IMR-90 (cell line): ENCODE results near the gene LGI2. TPM values are rescaled to one million over a fixed set of nuclear protein-coding genes. Genes with fewer than 3 reads are reported as not detected.

Source experiments
- ATAC-seq: fragments of 200-7000 bp; cut with Tn5 transposase; 2 replicates; pipeline ENCODE4 v1.9.1; 2020; ENCODE audit warnings: low read depth, mild to moderate bottlenecking, moderate library complexity
- BruUV-seq: library from RNA; stranded (reverse); fragments of 400-500 nt; replicated peaks from 2 replicates; lab custom pipeline; 2021; lab: Mats Ljungman, UMichigan
- CTCF ChIA-PET: fragments of 300-600 bp; formaldehyde crosslinking; extraction: SDS; loops from one replicate; lab custom pipeline; 2021; ENCODE audit warnings: antibody characterized with exemption; lab: Yijun Ruan, JAX
- POLR2A ChIA-PET: fragments of 300-600 bp; sonication (Branson Sonifier 250); formaldehyde crosslinking; loops from one replicate; lab custom pipeline; 2022; ENCODE audit warnings: antibody characterized with exemption; ENCODE audit not compliant: unreplicated experiment; lab: Charles Lee
- DNase-seq: peaks from one replicate; pipeline ENCODE4 v3.0.0; 2013
- H2AFZ ChIP-seq: replicated peaks from 2 replicates; pipeline ENCODE3; 2013; ENCODE audit warnings: low read length, mild to moderate bottlenecking; ENCODE audit not compliant: poor library complexity
- H2AK5ac ChIP-seq: 2 replicates; pipeline ENCODE4 v1.6.1; 2013; ENCODE audit warnings: low read depth, low read length, inconsistent platforms
- H2AK9ac ChIP-seq: replicated peaks from 2 replicates; pipeline ENCODE3; 2013; ENCODE audit warnings: mild to moderate bottlenecking, low read depth, low read length, moderate library complexity; ENCODE audit not compliant: poor library complexity
- H2BK120ac ChIP-seq: 2 replicates; pipeline ENCODE4 v1.6.1; 2013; ENCODE audit warnings: low read depth, low read length, inconsistent platforms
- H2BK15ac ChIP-seq: 3 replicates; pipeline ENCODE4 v1.6.1; 2013; ENCODE audit warnings: low read depth, low read length, inconsistent platforms
- H2BK20ac ChIP-seq: 2 replicates; pipeline ENCODE4 v1.6.1; 2013; ENCODE audit warnings: low read depth, mild to moderate bottlenecking, inconsistent platforms, low read length, moderate library complexity
- H2BK5ac ChIP-seq: 2 replicates; pipeline ENCODE4 v1.6.1; 2013; ENCODE audit warnings: mild to moderate bottlenecking, low read depth, low read length, inconsistent platforms; ENCODE audit not compliant: poor library complexity, severe bottlenecking
- H3K14ac ChIP-seq: replicated peaks from 2 replicates; pipeline ENCODE4 v1.6.1; 2013; ENCODE audit warnings: low read depth, low read length, inconsistent platforms
- H3K18ac ChIP-seq: 2 replicates; pipeline ENCODE4 v1.6.1; 2013; ENCODE audit warnings: low read depth, low read length, control low read depth
- H3K23ac ChIP-seq: 2 replicates; pipeline ENCODE4 v1.6.1; 2013; ENCODE audit warnings: low read depth, low read length, inconsistent platforms
- H3K27ac ChIP-seq: 2 replicates; pipeline ENCODE4 v1.5.1; 2013; ENCODE audit warnings: mild to moderate bottlenecking, control low read depth, low read length; ENCODE audit not compliant: insufficient read depth
- H3K27me3 ChIP-seq: 2 replicates; pipeline ENCODE4 v1.6.1; 2013; ENCODE audit warnings: low read length; ENCODE audit not compliant: control insufficient read depth, insufficient read depth
- H3K36me3 ChIP-seq: 2 replicates; pipeline ENCODE4 v1.6.1; 2013; ENCODE audit warnings: low read length, mixed read lengths; ENCODE audit not compliant: control insufficient read depth, insufficient read depth
- H3K4ac ChIP-seq: 2 replicates; pipeline ENCODE4 v1.6.1; 2013; ENCODE audit warnings: low read depth, low read length, inconsistent platforms
- H3K4me1 ChIP-seq: 2 replicates; pipeline ENCODE4 v1.6.1; 2013; ENCODE audit warnings: low read length, mixed read lengths; ENCODE audit not compliant: control insufficient read depth, insufficient read depth
- H3K4me2 ChIP-seq: 2 replicates; pipeline ENCODE4 v1.6.1; 2013; ENCODE audit warnings: low read depth, mild to moderate bottlenecking, control low read depth, low read length, moderate library complexity
- H3K4me3 ChIP-seq: 2 replicates; pipeline ENCODE4 v1.5.1; 2013; ENCODE audit warnings: low read depth, mild to moderate bottlenecking, control low read depth, low read length, moderate library complexity; ENCODE audit not compliant: insufficient read depth
- H3K56ac ChIP-seq: 2 replicates; pipeline ENCODE4 v1.6.1; 2013; ENCODE audit warnings: low read length, inconsistent platforms; ENCODE audit not compliant: insufficient read depth; ENCODE audit errors: extremely low read depth
- H3K79me1 ChIP-seq, 2 experiments: 2 replicates each; pipeline ENCODE4 v1.6.1; 2013; ENCODE audit warnings: low read length in 2 of 2, inconsistent platforms in 1 of 2, low read depth in 1 of 2
- H3K9ac ChIP-seq: 2 replicates; pipeline ENCODE4 v1.6.1; 2013; ENCODE audit warnings: low read depth, low read length, control low read depth
- H3K9me1 ChIP-seq: 2 replicates; pipeline ENCODE4 v1.6.1; 2013; ENCODE audit warnings: low read length, inconsistent platforms; ENCODE audit not compliant: insufficient read depth
- H3K9me3 ChIP-seq: 2 replicates; pipeline ENCODE4 v1.6.1; 2013; ENCODE audit warnings: low read length; ENCODE audit not compliant: control insufficient read depth, insufficient read depth
- H4K20me1 ChIP-seq: 2 replicates; pipeline ENCODE4 v1.6.1; 2013; ENCODE audit warnings: low read length, inconsistent platforms; ENCODE audit not compliant: insufficient read depth
- H4K5ac ChIP-seq: 2 replicates; pipeline ENCODE4 v1.6.1; 2013; ENCODE audit warnings: mild to moderate bottlenecking, low read depth, low read length, control low read depth
- H4K8ac ChIP-seq, 2 experiments: 2 replicates each; pipeline ENCODE4 v1.6.1; 2013; ENCODE audit warnings: low read depth in 2 of 2, low read length in 2 of 2, control low read depth in 1 of 2, inconsistent platforms in 1 of 2
- H4K91ac ChIP-seq: 2 replicates; pipeline ENCODE4 v1.6.1; 2013; ENCODE audit warnings: low read depth, low read length, inconsistent platforms; ENCODE audit not compliant: insufficient read depth
- BHLHE40 ChIP-seq: fragments of 150-350 bp; IDR thresholded peaks from 2 replicates; pipeline ENCODE4 v1.6.1; 2016; ENCODE audit warnings: mild to moderate bottlenecking, low read depth, low read length
- CEBPB ChIP-seq: IDR thresholded peaks from 2 replicates; pipeline ENCODE4 v1.6.1; 2012; ENCODE audit warnings: low read depth, low read length, improper control_type of control experiment
- CHD1 ChIP-seq: IDR thresholded peaks from 2 replicates; pipeline ENCODE4 v1.6.1; 2012; ENCODE audit warnings: low read depth, low read length, improper control_type of control experiment
- CTCF ChIP-seq: conservative IDR thresholded peaks from 2 replicates; pipeline ENCODE4 v1.5.1; 2012; ENCODE audit warnings: mild to moderate bottlenecking, low read depth, low read length, improper control_type of control experiment
- ELK1 ChIP-seq: fragments of 150-350 bp; IDR thresholded peaks from 2 replicates; pipeline ENCODE4 v1.6.1; 2016; ENCODE audit warnings: low read depth, mild to moderate bottlenecking, low read length, moderate library complexity, borderline replicate concordance
- FOS ChIP-seq: fragments of 150-350 bp; IDR thresholded peaks from 2 replicates; pipeline ENCODE4 v1.6.1; 2016; ENCODE audit warnings: low read depth, low read length
- MAFK ChIP-seq: IDR thresholded peaks from 2 replicates; pipeline ENCODE4 v1.6.1; 2012; ENCODE audit warnings: low read depth, low read length, improper control_type of control experiment
- MAZ ChIP-seq: IDR thresholded peaks from 2 replicates; pipeline ENCODE4 v1.6.1; 2012; ENCODE audit warnings: low read depth, mild to moderate bottlenecking, low read length, improper control_type of control experiment, moderate library complexity, borderline replicate concordance
- MXI1 ChIP-seq: IDR thresholded peaks from 2 replicates; pipeline ENCODE4 v1.6.1; 2012; ENCODE audit warnings: low read depth, mild to moderate bottlenecking, low read length, moderate library complexity, borderline replicate concordance
- NFE2L2 ChIP-seq: fragments of 150-350 bp; IDR thresholded peaks from 2 replicates; pipeline ENCODE4 v1.6.1; 2016; ENCODE audit warnings: low read depth, mild to moderate bottlenecking, low read length
- POLR2A ChIP-seq: IDR thresholded peaks from 2 replicates; pipeline ENCODE4 v1.6.1; 2012; ENCODE audit warnings: mild to moderate bottlenecking, low read depth, low read length
- RAD21 ChIP-seq: IDR thresholded peaks from 2 replicates; pipeline ENCODE4 v1.6.1; 2012; ENCODE audit warnings: low read length, improper control_type of control experiment
- RCOR1 ChIP-seq: IDR thresholded peaks from 2 replicates; pipeline ENCODE4 v1.6.1; 2012; ENCODE audit warnings: mild to moderate bottlenecking, low read length, improper control_type of control experiment; ENCODE audit not compliant: insufficient replicate concordance
- RFX5 ChIP-seq: IDR thresholded peaks from 2 replicates; pipeline ENCODE4 v1.8.0; 2012; ENCODE audit warnings: low read depth, mild to moderate bottlenecking, low read length, moderate library complexity
- SMC3 ChIP-seq: fragments of 150-350 bp; IDR thresholded peaks from 2 replicates; pipeline ENCODE4 v1.6.1; 2016; ENCODE audit warnings: low read depth, mild to moderate bottlenecking, antibody characterized with exemption, low read length, moderate library complexity
- USF2 ChIP-seq: fragments of 150-350 bp; IDR thresholded peaks from 2 replicates; pipeline ENCODE4 v1.6.1; 2017; ENCODE audit warnings: mild to moderate bottlenecking, antibody characterized with exemption, low read length, low read depth
- WGBS, 2 experiments: methylation state at CpG; one replicate each; pipeline versions ENCODE4 v1.1.5 to v1.1.7; 2013; ENCODE audit warnings: missing lambda C conversion rate in 2 of 2; ENCODE audit not compliant: insufficient read length in 1 of 2; ENCODE audit errors: extremely low coverage in 2 of 2; 5-methylcytosine and 5-hydroxymethylcytosine counted together
- dilution Hi-C: fragments of 300-500 bp; cut with HindIII; formaldehyde crosslinking; loops from one replicate; pipeline ENCODE4 v1.14.3; 2018; ENCODE audit warnings: low sequenced_read_pairs; ENCODE audit not compliant: unreplicated experiment
- in situ Hi-C: fragments of 300-500 bp; cut with MboI; formaldehyde crosslinking; loops from 3 replicates; pipeline ENCODE4 v1.14.3; 2019; ENCODE audit warnings: low sequenced_read_pairs, inconsistent platforms, mixed read lengths
- intact Hi-C: fragments of 100-400 bp; cut with micrococcal nuclease; formaldehyde crosslinking; loops from 2 replicates; pipeline ENCODE4 v1.10.0; 2022
- polyA plus RNA-seq, 3 experiments: library from polyadenylated mRNA; depleted of rRNA; stranded (reverse); fragments of >200 nt; gene quantifications; 2 replicates each; pipeline ENCODE4 v1.2.3, GENCODE V29; 2012; ENCODE audit warnings: low replicate concordance in 1 of 3
- total RNA-seq: library from RNA; depleted of rRNA; stranded (reverse); fragments of >200 nt; gene quantifications from 2 replicates; pipeline ENCODE4 v1.2.3, GENCODE V29; 2012

Gene LGI2
- total and polyA plus RNA-seq, 2 of the 4 experiments (the other 2 are of a cell fraction), result not detected

- no peak overlapping the region for H2BK15ac ChIP-seq
- H3K4me1 ChIP-seq, result no peaks in the 10 kb centered on the region
- no peak overlapping the region for H4K8ac ChIP-seq
- H3K9me1 ChIP-seq, result no peaks in the 10 kb centered on the region
- TF ChIP-seq MXI1 (no peak), NFE2L2 (no peak), MAZ (no peak), CTCF (no peak), RCOR1 (no peak), SMC3 (no peak), USF2 (no peak), CEBPB (no peak), POLR2A (no peak), ELK1 (no peak), BHLHE40 (no peak), FOS (no peak), RAD21 (no peak), CHD1 (no peak), RFX5 (no peak), MAFK (no peak)
- H2BK5ac ChIP-seq, result no peak overlapping the region
- intact Hi-C loops (no loop called here), in situ Hi-C loops (no loop called here), dilution Hi-C loops (no loop called here)
- DNase-seq (no peak), ATAC-seq (no peak)
- H3K18ac ChIP-seq, result no peak overlapping the region
- no peak overlapping the region for H2AK5ac ChIP-seq
- H4K91ac ChIP-seq, result no peak overlapping the region
- H3K27ac ChIP-seq, result no peak overlapping the region
- no TSS peak for BruUV-seq
- POLR2A ChIA-PET, result no interaction called here
- no peak overlapping the region for H2AK9ac ChIP-seq
- no peaks in the 10 kb centered on the region for H3K36me3 ChIP-seq
- H3K9ac ChIP-seq, result no peak overlapping the region
- H3K4ac ChIP-seq, result no peak overlapping the region
- no peak overlapping the region for H3K14ac ChIP-seq
- H3K79me1 ChIP-seq, result no peaks in the 10 kb centered on the region
- no peak overlapping the region for H2AFZ ChIP-seq
- no peak overlapping the region for H3K56ac ChIP-seq
- no peak overlapping the region for H3K4me2 ChIP-seq
- H3K9me3 ChIP-seq, result no peaks in the 10 kb centered on the region; the same call in 1 of the 2 replicates
- CTCF ChIA-PET, result no interaction called here
- H4K5ac ChIP-seq, result no peak overlapping the region
- H2BK120ac ChIP-seq, result no peak overlapping the region
- WGBS, 2 experiments, result 100% methylated on average over 2 of the region's 4 CpGs; no CpG with 5 or more reads in 1 of the 2 experiments
- no peak overlapping the region for H3K4me3 ChIP-seq
- no peak overlapping the region for H3K23ac ChIP-seq
- peaks cover 14% of the 10 kb centered on the region for H3K27me3 ChIP-seq
- no peaks in the 10 kb centered on the region for H4K20me1 ChIP-seq
- no peak overlapping the region for H2BK20ac ChIP-seq
These were observed 78.1 kb downstream of the LGI2 start for GRCh38 chr4:24952667-24953066.
